Lung (tissue), 12 donors: ENCODE measurements around the gene TVP23C. TPM values are rescaled to one million over a fixed set of nuclear protein-coding genes. Genes with fewer than 3 reads are reported as not detected.

ENCODE experiments used
- ATAC-seq: fragments of 200-7000 bp; cut with Tn5 transposase; one replicate; pipeline ENCODE4 v1.9.1; 2020; ENCODE audit warnings: moderate number of reproducible peaks; ENCODE audit not compliant: insufficient read depth, low FRiP score
- DNase-seq, 3 donors: peaks; one replicate each; pipeline ENCODE4 v3.0.0-alpha.2; 2013 to 2017
- H3K27ac ChIP-seq, 2 donors: one replicate each; pipeline ENCODE4 v1.5.1; 2013; ENCODE audit warnings: mild to moderate bottlenecking in 2 of 2, moderate library complexity in 2 of 2, control low read depth in 1 of 2, inconsistent platforms in 1 of 2, low read depth in 1 of 2, low read length in 1 of 2
- H3K27me3 ChIP-seq, 3 donors: one replicate each; pipeline ENCODE4 v1.5.1; 2013; ENCODE audit warnings: low read length in 2 of 3; ENCODE audit not compliant: control insufficient read depth in 3 of 3, insufficient read depth in 3 of 3
- H3K36me3 ChIP-seq, 4 donors: one replicate each; pipeline ENCODE4 v1.5.1; 2013; ENCODE audit warnings: low read length in 4 of 4, mild to moderate bottlenecking in 1 of 4, moderate library complexity in 1 of 4; ENCODE audit not compliant: control insufficient read depth in 4 of 4, insufficient read depth in 4 of 4
- H3K4me1 ChIP-seq, 5 donors: one replicate each; pipeline ENCODE4 v1.5.1; 2013; ENCODE audit warnings: low read length in 5 of 5, mild to moderate bottlenecking in 2 of 5, moderate library complexity in 1 of 5; ENCODE audit not compliant: control insufficient read depth in 5 of 5, insufficient read depth in 5 of 5
- H3K4me3 ChIP-seq: one replicate; pipeline ENCODE4 v1.5.1; 2013; ENCODE audit warnings: mild to moderate bottlenecking, control low read depth, moderate library complexity
- H3K9ac ChIP-seq, 2 donors: one replicate each; pipeline ENCODE4 v1.5.1; 2013; ENCODE audit warnings: low read length in 2 of 2, control low read depth in 1 of 2; ENCODE audit not compliant: insufficient read depth in 1 of 2
- H3K9me3 ChIP-seq, 4 donors: one replicate each; pipeline ENCODE4 v1.5.1; 2013; ENCODE audit warnings: low read length in 3 of 4, mild to moderate bottlenecking in 1 of 4, moderate library complexity in 1 of 4; ENCODE audit not compliant: control insufficient read depth in 4 of 4, insufficient read depth in 3 of 4
- WGBS, 2 donors: extraction: QIAGEN DNeasy Blood & Tissue Kit; methylation state at CpG; one replicate each; pipeline ENCODE4 v1.1.7; 2013; 5-methylcytosine and 5-hydroxymethylcytosine counted together
- polyA plus RNA-seq, 2 donors: library from polyadenylated mRNA; stranded (reverse); fragments of 200-250 nt; gene quantifications; one replicate each; pipeline ENCODE4 v1.2.1, GENCODE V29; 2013
- total RNA-seq, 2 donors: library from RNA; depleted of rRNA in 1 of 2; stranded (reverse); fragments of >200 nt in 1 of 2; gene quantifications; one replicate each; pipeline ENCODE4 v1.2.1, GENCODE V29; 2014 to 2021
- TF ChIP-seq, protein P1 (sequence below): IDR thresholded peaks from 2 replicates; pipeline ENCODE4 v1.5.1; 2012; ENCODE audit warnings: mild to moderate bottlenecking; ENCODE audit errors: control extremely low read depth, extremely low read depth
- donor health status: control.
- donor health status: control.
- donor health status: Bipolar disorder and iron deficiency.
- donor health status: healthy.
- donor health status: DM: yes; HTN: yes; CAD: no.

The TVP23C gene
- total and polyA plus RNA-seq, 4 donors = 2.7 to 80.8 (median 13.0) TPM

GRCh38 chr17:15481481-15481880, 81.8 kb downstream of the TVP23C start:
- TF ChIP-seq, protein P1, sequence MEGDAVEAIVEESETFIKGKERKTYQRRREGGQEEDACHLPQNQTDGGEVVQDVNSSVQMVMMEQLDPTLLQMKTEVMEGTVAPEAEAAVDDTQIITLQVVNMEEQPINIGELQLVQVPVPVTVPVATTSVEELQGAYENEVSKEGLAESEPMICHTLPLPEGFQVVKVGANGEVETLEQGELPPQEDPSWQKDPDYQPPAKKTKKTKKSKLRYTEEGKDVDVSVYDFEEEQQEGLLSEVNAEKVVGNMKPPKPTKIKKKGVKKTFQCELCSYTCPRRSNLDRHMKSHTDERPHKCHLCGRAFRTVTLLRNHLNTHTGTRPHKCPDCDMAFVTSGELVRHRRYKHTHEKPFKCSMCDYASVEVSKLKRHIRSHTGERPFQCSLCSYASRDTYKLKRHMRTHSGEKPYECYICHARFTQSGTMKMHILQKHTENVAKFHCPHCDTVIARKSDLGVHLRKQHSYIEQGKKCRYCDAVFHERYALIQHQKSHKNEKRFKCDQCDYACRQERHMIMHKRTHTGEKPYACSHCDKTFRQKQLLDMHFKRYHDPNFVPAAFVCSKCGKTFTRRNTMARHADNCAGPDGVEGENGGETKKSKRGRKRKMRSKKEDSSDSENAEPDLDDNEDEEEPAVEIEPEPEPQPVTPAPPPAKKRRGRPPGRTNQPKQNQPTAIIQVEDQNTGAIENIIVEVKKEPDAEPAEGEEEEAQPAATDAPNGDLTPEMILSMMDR = no peak
- Histone ChIP-seq H3K27me3 (no peaks in the 10 kb centered on the region), H3K4me1 (peaks cover 0 to 8% (median 5%) of the 10 kb centered on the region in 5 donors), H3K4me3 (no peak overlapping the region), H3K27ac (no peak overlapping the region), H3K9ac (no peak overlapping the region), H3K36me3 (peaks cover 0 to 1% (median 0%) of the 10 kb centered on the region in 4 donors), H3K9me3 (no peaks in the 10 kb centered on the region)
- DNase-seq (no peak), ATAC-seq (no peak)
- 65 to 79% methylated on average over 6 of the region's 6 CpGs for WGBS, 2 donors

DNA sequence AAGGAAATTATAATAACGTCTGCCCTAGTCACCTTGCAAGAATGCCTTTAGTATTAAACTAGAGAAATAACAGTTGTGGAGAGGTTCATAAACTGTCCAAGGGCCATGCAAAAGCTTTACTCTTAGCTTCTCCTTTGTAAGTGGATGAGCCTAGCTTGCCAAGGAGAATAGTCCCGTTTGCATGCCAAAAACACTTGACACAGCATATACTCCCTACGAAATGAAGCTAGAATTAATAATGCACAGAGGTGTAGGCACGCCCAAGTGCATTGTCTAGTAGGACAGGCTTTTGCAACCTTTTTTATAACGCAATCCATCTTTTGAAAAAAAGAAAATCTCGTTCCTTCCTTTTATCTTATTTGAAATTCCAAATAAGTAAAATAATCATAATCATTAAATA, 83.1 kb downstream of the TVP23C start:
- 81% methylated on average over 6 of the region's 6 CpGs for WGBS, 2 donors
- Histone ChIP-seq H3K36me3 (peaks cover 0 to 1% (median 0%) of the 10 kb centered on the region in 4 donors), H3K27ac (no peak overlapping the region), H3K4me3 (no peak overlapping the region), H3K27me3 (no peaks in the 10 kb centered on the region), H3K4me1 (peaks cover 0 to 9% (median 5%) of the 10 kb centered on the region in 5 donors), H3K9me3 (no peaks in the 10 kb centered on the region), H3K9ac (no peak overlapping the region)
- TF ChIP-seq, protein P1 = no peak
- ATAC-seq (no peak), DNase-seq (no peak)

- H3K4me1 ChIP-seq = peaks cover 0 to 9% (median 5%) of the 10 kb centered on the region in 5 donors
- DNase-seq (no peak), ATAC-seq (no peak)
- H3K27ac ChIP-seq = peak overlapping the region in 1 of 2 donors; percentile 11
- peaks cover 0 to 1% (median 0%) of the 10 kb centered on the region in 4 donors for H3K36me3 ChIP-seq
- H3K9me3 ChIP-seq = no peaks in the 10 kb centered on the region
- TF ChIP-seq, protein P1 = no peak
- H3K27me3 ChIP-seq = no peaks in the 10 kb centered on the region
- H3K4me3 ChIP-seq = no peak overlapping the region
- H3K9ac ChIP-seq = no peak overlapping the region
Measured at GRCh38 chr17:15479703-15480102, 83.6 kb downstream of the TVP23C start.

- TF ChIP-seq, protein P1 = no peak
- Histone ChIP-seq H3K9me3 (no peaks in the 10 kb centered on the region), H3K4me1 (peaks cover 0 to 7% (median 5%) of the 10 kb centered on the region in 5 donors), H3K27ac (no peak overlapping the region), H3K27me3 (no peaks in the 10 kb centered on the region), H3K36me3 (peaks cover 0 to 1% (median 0%) of the 10 kb centered on the region in 4 donors), H3K4me3 (no peak overlapping the region), H3K9ac (no peak overlapping the region)
- 86 to 87% methylated on average over 5 of the region's 5 CpGs for WGBS, 2 donors
- no peak for DNase-seq
- ATAC-seq = no peak
Measured at GRCh38 chr17:15478845-15479244, 84.4 kb downstream of the TVP23C start.
